ENCODE measurements around the gene CHEK1. TPM values are rescaled to one million over a fixed set of nuclear protein-coding genes. Genes with fewer than 3 reads are reported as not detected.

Gene CHEK1
- total and polyA plus RNA-seq, 9 donors = 0.24 to 3.5 (median 1.5) TPM

- Histone ChIP-seq H3K9me3 (no peaks in the 10 kb centered on the region), H3K27me3 (no peaks in the 10 kb centered on the region), H3K36me3 (no peaks in the 10 kb centered on the region), H3K4me1 (ENCODE audit: insufficient read depth) (no peaks in the 10 kb centered on the region), H3K27ac (no peak overlapping the region), H3K4me3 (no peak overlapping the region)
- WGBS, 3 donors = 93 to 97% (median 97%) methylated on average over 3 of the region's 3 CpGs
- TF ChIP-seq EP300 (IDR thresholded peaks at IDR 0.05) (no peak), CTCF (IDR thresholded peaks at IDR 0.05) (no peak), POLR2A (IDR thresholded peaks at IDR 0.05) (no peak)
- DNase-seq = no peak
- intact Hi-C loops (cut with DNase I) = no loop called here
These were observed 20.9 kb downstream of the CHEK1 start for GRCh38 chr11:125645871-125646270.

DNA sequence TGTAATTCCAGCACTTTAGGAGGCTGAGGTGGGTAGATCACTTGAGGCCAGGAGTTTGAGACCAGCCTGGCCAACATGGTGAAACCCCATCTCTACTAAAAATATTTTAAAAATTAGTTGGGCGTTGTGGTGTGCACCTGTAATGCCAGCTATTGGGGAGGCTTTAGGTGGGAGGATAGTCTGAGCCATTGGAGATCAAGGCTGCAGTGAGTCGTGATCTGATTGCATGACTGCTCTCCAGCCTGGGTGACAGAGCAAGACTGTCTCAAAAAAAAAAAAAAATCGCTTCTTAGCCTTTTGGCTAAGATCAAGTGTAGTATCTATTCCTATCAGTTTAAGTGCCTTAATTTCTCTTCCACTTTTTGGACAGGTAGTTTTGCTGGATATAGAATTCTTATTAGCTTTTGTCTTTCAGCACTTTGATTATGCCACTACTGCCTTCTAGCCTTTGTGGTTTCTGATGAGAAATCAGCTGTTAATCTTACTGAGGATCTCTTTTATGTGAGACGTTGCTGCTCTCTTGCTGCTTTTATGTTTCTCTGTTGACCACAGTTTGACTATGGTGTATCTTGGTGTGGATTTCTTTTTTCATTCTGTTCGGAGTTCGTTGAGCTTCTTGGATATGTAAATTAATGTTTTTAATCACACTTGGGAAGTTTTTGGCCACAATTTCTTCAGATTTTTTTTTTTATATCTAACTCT is 24.7 kb downstream of the CHEK1 start:
- intact Hi-C loops (cut with DNase I) = no loop called here

DNA sequence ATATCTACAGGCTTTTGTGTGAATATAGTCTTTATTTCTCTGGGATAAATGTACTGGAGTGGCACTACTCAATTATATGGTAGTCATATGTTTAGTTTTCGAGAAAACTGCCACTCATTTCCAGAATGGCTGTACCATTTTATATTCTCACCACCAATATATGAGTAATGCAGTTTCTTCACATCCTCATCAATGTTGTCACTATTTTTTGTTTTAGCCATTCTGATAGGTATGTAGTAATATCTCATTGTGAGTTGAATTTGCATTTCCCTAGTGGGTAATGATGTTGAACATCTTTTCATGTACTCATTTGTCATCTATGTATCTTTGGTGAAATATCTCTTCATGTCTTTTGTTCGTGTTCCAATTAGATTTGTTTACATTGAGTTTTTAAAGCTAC is 37.7 kb downstream of the CHEK1 start:
- intact Hi-C loops (cut with DNase I) = no loop called here
- Histone ChIP-seq H3K9me3 (no peaks in the 10 kb centered on the region), H3K27ac (no peak overlapping the region), H3K36me3 (no peaks in the 10 kb centered on the region), H3K4me1 (ENCODE audit: insufficient read depth) (no peaks in the 10 kb centered on the region), H3K4me3 (no peak overlapping the region), H3K27me3 (no peaks in the 10 kb centered on the region)
- DNase-seq = no peak
- TF ChIP-seq POLR2A (IDR thresholded peaks at IDR 0.05) = no peak
- no peak for TF ChIP-seq EP300 (IDR thresholded peaks at IDR 0.05)
- TF ChIP-seq CTCF (IDR thresholded peaks at IDR 0.05) = no peak
- 88 to 94% (median 94%) methylated on average over 2 of the region's 2 CpGs for WGBS, 3 donors

More for the DNA sequence above, 24.7 kb downstream of the CHEK1 start:
- no peak overlapping the region for H3K4me3 ChIP-seq
- WGBS, 3 donors = 90 to 92% (median 90%) methylated on average over 6 of the region's 6 CpGs
- no peak for TF ChIP-seq EP300 (IDR thresholded peaks at IDR 0.05)
- no peak for TF ChIP-seq POLR2A (IDR thresholded peaks at IDR 0.05)
- TF ChIP-seq CTCF (IDR thresholded peaks at IDR 0.05) = no peak
- H3K9me3 ChIP-seq = no peaks in the 10 kb centered on the region
- no peak overlapping the region for H3K27ac ChIP-seq
- no peak for DNase-seq
- H3K4me1 ChIP-seq (ENCODE audit: insufficient read depth) = no peaks in the 10 kb centered on the region
- no peaks in the 10 kb centered on the region for H3K27me3 ChIP-seq
- no peaks in the 10 kb centered on the region for H3K36me3 ChIP-seq

GRCh38 chr11:125663910-125664309 is 38.9 kb downstream of the CHEK1 start:
- H3K4me1 ChIP-seq (ENCODE audit: insufficient read depth) = no peaks in the 10 kb centered on the region
- H3K27ac ChIP-seq = no peak overlapping the region
- H3K9me3 ChIP-seq = no peaks in the 10 kb centered on the region
- intact Hi-C loops (cut with DNase I) = no loop called here
- H3K4me3 ChIP-seq = no peak overlapping the region
- no peak for DNase-seq
- 98 to 100% (median 99%) methylated on average over 3 of the region's 3 CpGs for WGBS, 3 donors
- H3K27me3 ChIP-seq = no peaks in the 10 kb centered on the region
- TF ChIP-seq EP300 (IDR thresholded peaks at IDR 0.05) = no peak
- no peak for TF ChIP-seq POLR2A (IDR thresholded peaks at IDR 0.05)
- no peak for TF ChIP-seq CTCF (IDR thresholded peaks at IDR 0.05)
- H3K36me3 ChIP-seq = no peaks in the 10 kb centered on the region

All from ovary (tissue), 9 donors.